Measurements from ENCODE around the gene C10orf62.
A peak's percentile ranks its signal among the peaks of the same experiment; 100 is the strongest.
"Not testable (repeated sequence)": the region's sequence is repeated elsewhere in the genome, so short reads cannot be mapped to it uniquely, and the experiment has no call there.

Gene C10orf62, protein sequence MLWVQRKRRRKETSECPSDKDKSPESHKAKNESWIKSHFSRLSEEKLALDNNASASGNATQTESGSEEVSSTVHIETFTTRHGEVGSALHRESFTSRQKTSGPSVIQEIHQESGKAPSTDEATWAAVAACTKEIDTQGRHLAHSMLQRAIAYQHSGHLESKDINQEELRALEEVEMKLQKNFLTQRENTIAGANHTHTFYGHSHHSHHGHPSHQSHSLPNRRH

DNA sequence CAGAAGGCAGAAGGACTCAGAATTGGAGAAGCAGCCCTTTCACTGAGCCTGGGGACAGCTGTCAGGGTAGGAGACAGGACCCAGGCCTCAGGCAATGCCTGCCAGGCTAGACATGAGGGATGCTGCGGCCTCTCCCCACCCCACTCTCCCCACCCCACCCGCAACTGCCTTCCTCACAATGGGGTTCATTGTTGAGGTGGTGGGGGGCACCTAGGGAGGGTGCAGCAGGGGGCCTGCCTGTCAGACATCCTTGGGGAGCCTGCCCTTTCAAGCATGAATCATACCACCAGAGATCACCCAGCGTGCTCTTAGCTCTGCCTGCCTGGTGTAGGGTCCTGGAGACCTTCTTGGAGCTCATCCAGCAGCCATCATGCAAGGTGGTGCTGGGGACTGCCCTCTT lies at the start of gene C10orf62:
Gene C10orf62, plus strand, starts transcription at position 243 of the 400 bp plus-strand sequence. CDS start 177 bp downstream, outside the sequence.
- intact Hi-C loops (cut with DNase I) = no loop called here
- DNase-seq = peak in 14 of 42 donors; percentile 11 to 68 (median 34)

DNA sequence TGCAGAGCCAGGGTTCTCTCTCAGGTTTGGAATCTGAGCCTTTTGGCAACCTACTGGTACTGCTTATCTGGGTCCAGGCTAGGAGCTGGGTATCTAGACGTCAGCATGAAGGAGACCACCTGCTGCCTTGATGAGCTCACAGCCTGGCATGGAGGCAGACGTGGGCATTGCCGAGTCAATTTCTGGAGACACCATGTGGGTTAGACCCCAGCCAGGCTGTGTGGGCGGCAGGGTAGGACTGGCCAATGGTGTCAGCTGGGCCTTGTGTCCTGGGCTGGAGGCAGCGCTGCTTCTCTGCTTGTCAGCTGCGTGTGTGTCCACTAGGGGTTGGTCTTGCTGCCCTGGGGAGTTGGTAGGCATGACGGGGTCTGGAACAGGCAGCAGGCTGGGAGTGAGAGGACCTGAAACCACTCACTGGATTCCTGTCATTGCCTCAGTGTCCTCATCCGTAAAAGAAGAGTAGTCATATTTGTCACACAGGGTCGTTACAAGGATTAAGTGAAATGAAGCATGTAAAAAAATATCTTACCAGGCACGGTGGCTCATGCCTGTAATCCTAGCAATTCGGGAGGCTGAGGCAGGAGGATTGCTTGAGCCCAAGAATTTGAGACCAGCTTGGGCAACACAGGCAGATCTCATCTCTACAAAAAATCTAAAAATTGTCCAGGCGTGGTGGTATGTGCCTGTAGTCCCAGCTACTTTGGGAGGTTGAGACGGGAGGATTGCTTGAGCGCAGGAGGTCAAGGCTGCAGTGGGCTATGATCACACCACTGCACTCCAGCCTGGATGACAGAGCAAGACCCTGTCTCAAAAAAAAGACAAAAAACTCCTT lies 48.6 kb upstream of the C10orf62 start:
- intact Hi-C loops (cut with DNase I) = no loop called here
- DNase-seq = peak in 2 of 42 donors; percentile 28 to 49

DNA sequence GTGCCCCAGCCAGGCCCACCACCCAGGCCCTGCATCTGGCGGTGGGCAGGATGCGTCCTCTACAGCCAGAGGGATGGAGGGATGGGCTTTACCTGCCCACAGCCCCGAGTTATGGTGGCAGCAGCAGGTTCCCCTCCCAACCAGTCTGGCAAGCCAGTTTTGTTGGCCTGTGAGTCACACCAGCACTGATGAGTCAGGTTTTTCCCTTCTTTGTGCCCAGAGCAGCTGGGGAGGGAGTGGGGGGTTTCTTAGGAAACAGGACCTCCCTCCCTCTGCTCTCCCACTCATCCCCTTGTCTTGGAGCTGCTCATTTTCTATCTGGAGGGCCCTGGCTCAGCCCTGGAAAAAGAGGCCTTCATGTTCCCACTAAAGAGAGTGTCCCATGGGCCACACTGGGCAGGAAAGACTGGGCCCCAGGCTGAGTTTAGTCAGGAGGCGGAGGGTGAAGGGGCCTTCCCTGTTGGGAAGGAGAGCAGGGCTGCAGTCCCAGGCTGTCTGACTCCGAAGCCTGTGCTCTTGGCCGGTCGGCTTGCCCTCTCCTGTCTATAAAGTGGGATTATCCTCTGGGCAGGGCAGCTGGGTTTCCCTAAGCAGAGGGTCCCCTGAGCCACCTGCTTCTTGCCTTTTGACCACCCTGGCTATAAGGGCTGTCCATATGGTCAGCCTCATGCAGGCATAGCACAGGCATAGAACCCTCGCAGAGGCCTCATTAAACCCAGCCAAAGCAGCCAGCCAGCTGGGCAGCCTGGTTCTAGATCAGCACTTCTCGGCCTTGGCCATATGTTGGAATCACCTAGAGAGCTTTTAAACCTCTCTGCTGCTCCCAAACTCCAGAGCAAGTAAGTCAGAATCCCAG lies 47.1 kb upstream of the C10orf62 start:
- intact Hi-C loops (cut with DNase I) = no loop called here

DNA sequence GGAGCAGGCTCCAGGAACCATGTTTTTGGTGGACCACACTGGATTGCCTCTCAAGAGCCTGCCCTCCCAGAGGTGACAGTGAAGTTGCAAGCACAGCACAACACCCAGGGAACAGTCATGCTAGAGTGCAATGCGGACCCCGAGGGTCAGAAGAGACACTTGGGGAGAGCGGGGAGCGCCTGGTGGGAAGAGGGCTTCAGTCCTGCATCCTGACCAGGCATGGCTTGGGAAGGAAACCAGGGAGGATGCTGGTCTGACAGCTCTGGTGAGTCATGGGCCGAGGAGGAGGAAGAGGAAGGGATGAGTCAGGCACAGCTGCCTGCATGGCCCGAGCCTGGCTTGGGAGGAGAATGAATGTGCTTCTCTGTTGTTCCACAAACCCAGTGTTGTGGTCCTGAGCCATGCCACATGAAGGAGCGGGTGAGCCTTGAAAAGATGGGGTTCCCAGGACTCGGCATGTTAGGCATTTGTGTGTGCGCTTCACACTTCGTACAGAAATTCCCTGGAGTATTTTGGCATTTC lies 46.4 kb upstream of the C10orf62 start:
- peak; percentile 73 to 98 (median 89) for DNase-seq

More for the DNA sequence above, 47.1 kb upstream of the C10orf62 start:
- peak in 41 of 42 donors; percentile 32 to 94 (median 70) for DNase-seq

DNA sequence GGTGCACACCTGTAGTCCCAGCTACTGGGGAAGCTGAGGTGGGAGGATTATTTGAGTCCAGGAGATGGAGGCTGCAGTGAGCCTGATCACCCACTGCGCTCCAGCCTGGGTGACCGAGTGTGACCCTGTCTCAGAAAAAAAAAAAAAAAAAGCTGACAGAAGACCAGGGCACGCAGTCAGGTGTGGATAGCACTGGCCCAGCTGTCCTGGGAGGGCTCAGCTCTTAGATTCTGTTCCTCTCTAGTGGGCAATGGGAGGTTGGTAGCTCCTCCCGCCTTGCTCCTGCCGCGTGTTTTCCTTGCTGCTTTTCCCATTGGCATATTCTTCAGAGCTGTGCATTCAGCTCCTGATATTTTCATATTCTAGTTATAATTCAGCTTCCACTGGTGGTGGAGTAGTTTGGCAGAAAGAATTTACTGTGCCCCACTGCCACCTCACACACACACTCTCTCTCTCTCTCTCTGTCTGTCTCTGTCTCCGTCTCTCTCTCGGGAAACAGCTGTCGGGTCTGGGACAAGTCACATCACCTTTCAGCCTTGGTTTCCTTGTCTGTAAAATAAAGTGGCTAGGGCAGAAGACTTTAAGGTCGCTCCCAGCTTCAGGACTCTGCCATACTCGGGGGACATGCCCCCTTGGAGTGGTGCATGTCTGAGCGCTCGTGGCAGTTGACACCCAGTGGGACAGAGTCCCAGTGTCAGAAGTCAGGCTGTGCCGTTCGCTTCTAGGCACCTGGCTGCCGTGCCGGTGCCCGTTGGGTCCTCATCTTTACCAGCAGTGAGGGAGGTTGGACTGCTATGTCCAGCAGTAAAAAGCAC lies 42.9 kb upstream of the C10orf62 start:
- intact Hi-C loops (cut with DNase I) = no loop called here

More for the DNA sequence above, 46.4 kb upstream of the C10orf62 start:
- intact Hi-C loops (cut with DNase I) = no loop called here

DNA sequence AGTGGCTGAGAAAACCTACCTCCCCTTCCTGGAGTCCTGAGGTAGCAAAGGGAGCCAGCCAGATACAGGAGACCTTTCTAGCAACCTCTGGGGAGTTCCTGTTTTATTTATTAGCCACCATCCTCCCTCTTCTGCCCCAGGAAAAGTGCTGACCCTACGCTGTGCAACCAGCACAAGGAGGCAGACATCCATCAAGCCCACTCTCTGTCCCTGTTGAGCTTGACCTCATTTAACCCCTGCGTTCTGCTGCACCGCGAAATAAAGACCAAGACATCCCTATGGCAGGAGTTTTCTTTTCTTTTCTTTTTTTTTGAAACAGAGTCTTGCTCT lies 42.3 kb upstream of the C10orf62 start:
- DNase-seq = no peak
- intact Hi-C loops (cut with DNase I) = no loop called here

More for the DNA sequence above, 42.9 kb upstream of the C10orf62 start:
- DNase-seq = peak in 1 of 42 donors; percentile 25

DNA sequence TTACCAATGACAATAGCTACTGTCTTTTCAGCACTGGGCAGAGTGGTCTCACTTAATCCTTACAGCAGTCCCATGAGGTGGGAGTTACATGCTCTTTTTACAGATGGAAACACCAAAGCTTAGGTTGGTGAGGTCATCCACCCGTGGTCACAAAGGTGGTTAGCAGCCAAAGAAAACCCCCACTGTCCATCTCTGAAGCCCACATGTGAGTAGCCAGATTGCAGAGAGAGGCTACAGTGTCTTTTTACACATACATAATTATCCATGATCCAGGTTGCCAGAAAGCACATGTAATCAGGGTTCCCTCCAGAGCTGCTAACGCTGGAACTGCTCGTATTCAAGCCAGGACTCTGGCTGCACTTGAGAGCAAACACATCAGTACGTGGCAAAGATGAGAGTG lies 41.6 kb upstream of the C10orf62 start:
- DNase-seq = no peak
- intact Hi-C loops (cut with DNase I) = no loop called here

DNA sequence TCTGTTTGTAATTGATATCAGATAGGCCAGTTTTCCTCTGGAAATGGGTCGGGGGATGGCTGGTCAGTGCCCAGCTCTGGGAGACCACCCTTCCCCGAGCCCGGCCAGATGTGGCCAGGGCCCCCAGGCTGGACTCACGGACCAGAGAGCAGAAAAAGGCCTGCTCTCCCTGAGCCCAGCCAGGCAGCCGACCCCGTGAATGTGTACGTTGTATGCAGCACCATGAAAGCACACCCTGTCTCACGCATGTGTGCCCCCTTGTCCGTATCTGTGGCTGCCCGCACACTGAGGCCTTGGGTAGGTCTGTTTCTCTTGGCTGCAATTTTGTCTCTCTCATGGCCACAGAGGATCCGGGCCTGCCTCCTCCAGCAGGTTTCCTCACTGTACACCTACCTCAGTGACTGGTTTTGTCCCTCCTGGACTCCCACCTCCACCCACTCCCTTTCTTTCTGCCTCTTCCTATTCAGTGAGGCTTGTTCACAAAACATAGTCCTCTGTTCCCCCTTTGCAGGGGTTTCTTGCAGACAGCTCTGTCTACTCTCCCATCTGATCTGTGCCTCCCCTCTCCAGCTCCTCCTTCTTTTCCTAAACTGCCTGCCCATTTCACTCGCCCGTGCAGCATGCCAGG lies 40.6 kb upstream of the C10orf62 start:
- peak in 1 of 42 donors; percentile 22 for DNase-seq
- intact Hi-C loops (cut with DNase I) = no loop called here

DNA sequence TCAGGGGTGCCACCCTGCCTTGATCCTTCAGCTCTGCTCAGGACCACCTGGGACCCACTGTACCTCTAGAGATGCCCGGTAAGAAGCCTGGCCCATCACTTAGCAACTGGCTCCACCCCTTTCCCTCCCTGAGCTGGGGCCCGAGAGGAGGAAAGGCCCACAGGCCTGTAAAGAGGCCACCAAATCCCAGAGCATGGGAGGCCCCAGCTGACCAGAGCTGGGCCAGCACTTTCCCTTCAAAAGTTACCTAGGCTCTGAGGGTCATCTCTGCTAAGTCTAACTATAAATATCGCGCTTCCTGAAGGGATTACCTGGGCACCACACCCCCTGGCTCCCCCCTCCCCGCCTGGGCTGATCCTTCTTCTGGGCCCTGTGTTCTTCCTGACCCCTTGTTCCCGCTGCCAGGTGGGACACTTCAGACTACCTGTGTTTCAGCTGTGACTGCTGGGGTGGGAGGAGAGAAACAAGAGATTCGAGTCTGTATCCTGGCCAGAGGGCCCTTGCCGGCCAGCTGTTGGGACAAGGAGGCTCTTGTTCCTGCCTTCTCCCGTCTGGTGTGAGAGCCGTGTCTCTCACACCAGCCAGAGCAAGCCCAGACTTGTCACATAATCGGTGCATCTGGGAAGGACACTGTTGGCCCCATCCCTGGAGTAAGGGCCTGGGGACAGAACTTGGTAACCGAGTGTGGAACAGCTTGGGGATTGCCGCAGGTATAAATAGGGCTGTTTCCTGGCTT lies 39.8 kb upstream of the C10orf62 start:
- DNase-seq = peak; percentile 28 to 87 (median 70)
- intact Hi-C loops (cut with DNase I) = loop anchor here (5.0 kb wide), 3 partner anchors 47 to 102 kb away; partner anchors contain the start of genes EXOSC1 and ZDHHC16

DNA sequence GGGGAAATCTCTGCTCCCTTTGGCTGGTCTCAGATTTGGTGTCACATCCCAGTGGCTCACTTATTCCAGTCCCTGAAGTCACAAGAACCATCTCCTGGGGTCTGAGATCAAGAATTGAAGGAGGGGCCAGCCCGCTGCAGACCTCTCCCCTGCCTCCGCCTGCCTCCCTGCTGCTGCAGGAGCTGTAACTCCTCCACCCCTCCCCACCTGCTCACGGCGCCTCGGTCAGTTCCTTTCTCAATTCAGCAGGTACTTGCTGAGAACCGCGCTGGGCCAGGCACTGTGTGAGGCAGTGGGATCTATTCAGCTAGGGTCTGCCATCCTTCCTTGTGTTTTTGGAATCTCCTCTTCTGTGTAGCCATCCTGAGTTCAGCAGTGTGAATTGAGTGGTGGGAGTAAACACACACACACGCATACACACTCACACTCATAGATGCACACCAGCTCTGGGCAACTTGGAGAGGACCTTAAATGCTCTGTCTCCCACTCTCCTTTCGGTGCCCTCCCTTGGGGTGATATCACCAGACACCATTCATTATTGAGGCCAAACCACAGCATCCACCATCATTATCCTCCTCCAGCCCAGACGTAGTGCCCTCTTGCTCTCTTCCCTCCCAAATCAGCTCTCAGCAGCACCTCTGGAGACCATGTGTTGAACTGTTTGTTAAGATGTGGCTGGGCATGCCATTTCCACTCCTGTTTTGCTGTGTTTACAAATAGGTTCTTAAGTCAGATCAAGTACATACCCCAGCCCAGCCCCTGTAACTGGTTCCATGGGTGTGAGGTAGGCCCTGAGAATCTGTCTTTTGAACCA lies 39.0 kb upstream of the C10orf62 start:
- intact Hi-C loops (cut with DNase I) = loop anchor here (5.0 kb wide), 3 partner anchors 48 to 103 kb away; partner anchors contain the start of genes EXOSC1 and ZDHHC16
- DNase-seq = peak in 1 of 42 donors; percentile 26

DNA sequence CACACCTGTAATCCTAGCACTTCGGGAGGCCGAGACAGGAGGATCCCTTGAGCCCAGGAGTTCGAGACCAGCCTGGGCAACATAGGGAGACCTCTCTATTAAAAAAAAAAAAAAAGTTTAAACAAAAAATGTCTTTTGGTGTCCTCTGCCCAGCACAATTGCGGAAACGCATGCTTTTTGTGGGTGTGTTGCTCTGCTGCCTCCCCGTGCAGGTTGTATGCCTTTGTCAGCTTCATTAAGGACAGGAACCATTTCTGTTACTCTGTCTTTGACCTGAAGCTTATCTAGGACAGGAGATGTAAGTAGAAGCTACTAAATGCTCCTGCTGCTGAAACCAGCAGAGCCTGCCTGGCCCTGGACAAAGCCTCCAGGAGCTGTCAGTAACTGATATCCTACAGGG lies 38.2 kb upstream of the C10orf62 start:
- intact Hi-C loops (cut with DNase I) = loop anchor here (5.0 kb wide), 3 partner anchors 49 to 104 kb away; partner anchors contain the start of genes EXOSC1 and ZDHHC16
- no peak for DNase-seq

DNA sequence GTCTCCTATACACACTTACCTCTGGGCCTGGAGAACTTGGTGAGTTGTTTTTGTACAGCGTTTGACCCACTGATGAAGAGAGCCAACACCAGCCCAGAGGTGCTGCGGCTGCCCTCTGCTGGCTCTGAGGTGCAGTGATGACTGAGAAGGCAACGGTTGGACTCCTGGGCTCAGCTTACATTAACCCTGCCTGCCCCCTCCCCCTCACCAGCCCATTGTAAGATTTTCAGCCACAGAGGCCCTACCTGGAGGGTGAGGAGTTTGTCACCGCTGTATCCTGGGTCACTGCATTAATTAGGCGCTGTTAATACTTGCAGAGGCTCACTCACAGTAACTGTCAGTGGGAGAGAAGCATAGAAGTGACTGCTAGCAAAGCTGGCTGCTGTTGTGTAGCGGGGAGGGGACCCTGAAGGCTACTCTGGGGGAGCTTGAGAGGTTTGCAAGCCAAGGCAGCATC lies 35.9 kb upstream of the C10orf62 start:
- intact Hi-C loops (cut with DNase I) = loop anchor here (5.0 kb wide), 3 partner anchors 51 to 106 kb away; partner anchors contain the start of genes EXOSC1 and ZDHHC16
- peak; percentile 49 to 89 (median 78) for DNase-seq

DNA sequence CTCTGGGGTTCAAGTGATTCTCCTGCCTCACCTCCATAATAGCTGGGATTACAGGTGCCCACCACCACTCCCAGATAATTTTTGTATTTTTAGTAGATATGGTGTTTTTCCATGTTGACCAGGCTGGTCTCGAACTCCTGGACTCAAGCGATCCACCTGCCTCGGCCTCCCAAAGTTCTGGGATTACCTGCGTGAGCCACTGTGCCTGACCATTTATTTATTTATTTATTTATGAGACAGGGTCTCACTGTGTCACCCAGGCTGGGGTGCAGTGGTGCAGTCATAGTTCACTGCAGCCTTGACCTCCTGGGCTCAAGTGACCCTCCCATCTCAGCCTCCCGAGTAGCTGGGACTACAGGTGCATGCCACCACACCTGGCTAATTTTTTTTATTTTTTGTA lies 35.2 kb upstream of the C10orf62 start:
- not testable (repeated sequence) for DNase-seq
- intact Hi-C loops (cut with DNase I) = loop anchor here (5.0 kb wide), 3 partner anchors 52 to 107 kb away; partner anchors contain the start of genes EXOSC1 and ZDHHC16

DNA sequence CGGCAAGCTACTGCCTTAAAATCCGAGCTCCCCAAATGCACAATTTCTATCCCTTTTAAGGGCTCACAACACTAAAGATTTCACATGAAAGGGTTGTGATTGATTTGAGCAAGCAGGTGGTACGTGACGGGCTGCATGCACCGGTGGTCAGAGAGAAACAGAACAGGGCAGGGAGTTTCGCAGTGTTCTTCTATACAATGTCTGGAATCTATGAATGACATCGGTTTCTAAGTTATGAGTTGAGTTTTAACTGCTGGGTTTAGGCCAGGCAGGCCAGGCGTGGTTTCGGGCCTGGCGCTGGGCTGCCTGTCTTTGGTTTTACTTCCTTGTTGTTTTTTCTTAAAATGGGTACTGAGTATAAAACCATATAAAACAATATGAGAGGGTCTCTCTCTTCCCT lies 34.0 kb upstream of the C10orf62 start:
- intact Hi-C loops (cut with DNase I); DNase-seq: not testable (repeated sequence)

DNA sequence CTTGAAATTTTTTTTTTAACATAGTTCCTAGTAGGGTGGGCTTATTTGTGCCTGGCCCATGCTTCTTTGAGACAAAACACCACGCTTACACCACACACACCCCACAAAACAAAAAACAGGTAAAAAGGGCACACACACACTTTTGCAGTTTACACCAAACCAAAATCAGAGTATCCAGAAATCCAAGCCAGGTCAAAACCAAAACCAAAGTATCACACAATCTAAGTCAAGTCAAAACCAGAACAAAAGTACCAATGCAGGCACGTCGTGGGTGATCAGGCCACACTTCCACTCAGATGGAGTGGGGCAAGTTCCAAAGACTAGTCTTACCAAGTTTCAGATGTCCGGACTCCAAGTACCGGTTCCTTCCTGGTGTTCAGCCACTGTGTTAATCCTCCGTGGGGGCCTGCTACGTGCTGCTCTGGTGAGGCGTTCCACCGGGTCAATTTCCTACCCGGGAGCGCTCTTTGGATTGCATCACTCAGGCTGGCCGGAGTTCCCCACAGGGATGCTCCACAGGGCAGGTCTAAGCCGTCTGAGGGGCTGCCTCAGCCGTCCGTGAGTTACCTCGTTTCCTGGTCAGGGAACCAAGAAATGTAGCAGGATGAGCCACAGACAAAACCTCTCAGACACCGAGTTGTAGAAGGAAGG lies 28.7 kb upstream of the C10orf62 start:
- intact Hi-C loops (cut with DNase I); DNase-seq: not testable (repeated sequence)

Measured in head of caudate nucleus (tissue), 42 donors.